CD8-positive, alpha-beta memory T cell (primary cell): ENCODE results near the gene VPS13C. TPM values are rescaled to one million over a fixed set of nuclear protein-coding genes. Genes with fewer than 3 reads are reported as not detected.

Experiments used
- CTCF ChIA-PET: fragments of 350-600 bp; sonication (Branson Sonifier 250); formaldehyde crosslinking; loops from one replicate; lab custom pipeline; 2021; ENCODE audit warnings: antibody characterized with exemption; lab: Charles Lee
- POLR2A ChIA-PET: fragments of 350-600 bp; sonication (Branson Sonifier 250); formaldehyde crosslinking; loops from one replicate; lab custom pipeline; 2021; ENCODE audit warnings: antibody characterized with exemption; lab: Charles Lee
- DNase-seq, 5 donors: peaks; one replicate each; pipeline versions ENCODE4 v3.0.0 to v3.0.0-alpha.2; 2020 to 2022; ENCODE audit warnings: mixed read lengths in 1 of 5
- H3K27ac ChIP-seq: one replicate; pipeline ENCODE4 v1.7.0; 2013; ENCODE audit warnings: low read depth, mild to moderate bottlenecking, low read length, moderate library complexity
- H3K27me3 ChIP-seq: 2 replicates; pipeline ENCODE4 v1.7.0; 2013; ENCODE audit warnings: low read length, mild to moderate bottlenecking; ENCODE audit not compliant: insufficient read depth, poor library complexity, severe bottlenecking
- H3K36me3 ChIP-seq: 2 replicates; pipeline ENCODE4 v1.7.0; 2013; ENCODE audit warnings: mild to moderate bottlenecking, low read length, moderate library complexity; ENCODE audit not compliant: insufficient read depth
- H3K4me1 ChIP-seq: 2 replicates; pipeline ENCODE4 v1.7.0; 2013; ENCODE audit warnings: mild to moderate bottlenecking, low read length, moderate library complexity; ENCODE audit not compliant: insufficient read depth
- H3K4me3 ChIP-seq: 2 replicates; pipeline ENCODE4 v1.7.0; 2013; ENCODE audit warnings: mild to moderate bottlenecking, low read length
- H3K9me3 ChIP-seq: 2 replicates; pipeline ENCODE4 v1.7.0; 2013; ENCODE audit warnings: mild to moderate bottlenecking, low read length
- H3K27ac Mint-ChIP-seq, 8 donors: one replicate each; pipeline ENCODE4 v1.8.0; 2020 to 2021; ENCODE audit warnings: mixed read lengths in 8 of 8, mild to moderate bottlenecking in 6 of 8, inconsistent platforms in 3 of 8, moderate library complexity in 3 of 8
- H3K27me3 Mint-ChIP-seq, 2 donors: one replicate each; pipeline ENCODE4 v1.8.0; 2020 to 2021; ENCODE audit warnings: mixed read lengths in 2 of 2, mild to moderate bottlenecking in 1 of 2, moderate library complexity in 1 of 2
- H3K36me3 Mint-ChIP-seq, 3 donors: one replicate each; pipeline ENCODE4 v1.8.0; 2020 to 2021; ENCODE audit warnings: mixed read lengths in 3 of 3, inconsistent platforms in 1 of 3, mild to moderate bottlenecking in 1 of 3
- H3K4me1 Mint-ChIP-seq, 3 donors: one replicate each; pipeline ENCODE4 v1.8.0; 2020 to 2021; ENCODE audit warnings: mixed read lengths in 3 of 3, inconsistent platforms in 1 of 3, mild to moderate bottlenecking in 1 of 3
- H3K4me3 Mint-ChIP-seq, 7 donors: one replicate each; pipeline ENCODE4 v1.8.0; 2020 to 2021; ENCODE audit warnings: mixed read lengths in 7 of 7, mild to moderate bottlenecking in 6 of 7, moderate library complexity in 4 of 7, inconsistent platforms in 2 of 7
- H3K9me3 Mint-ChIP-seq, 5 donors: one replicate each; pipeline ENCODE4 v1.8.0; 2020 to 2022; ENCODE audit warnings: mixed read lengths in 5 of 5, mild to moderate bottlenecking in 3 of 5, moderate library complexity in 2 of 5, inconsistent platforms in 1 of 5
- polyA plus RNA-seq: library from polyadenylated mRNA; unstranded; fragments of 300-500 nt; fragmentation: Illumina TruSeq; gene quantifications from one replicate; pipeline ENCODE4 v1.2.3, GENCODE V29; 2021
- total RNA-seq, 2 experiments: library from RNA; stranded (reverse); gene quantifications; one replicate each; pipeline ENCODE4 v1.2.3, GENCODE V29; 2021

VPS13C gene
- total and polyA plus RNA-seq, 3 experiments from 2014 or later = 15.8 to 42.9 (median 42.5) TPM

- H3K4me1 ChIP-seq = peaks cover 7% of the 10 kb centered on the region
- CTCF ChIA-PET = interaction anchor here (1.1 kb wide), 1 partner anchor 28 kb away, joined by 3 read pairs; no protein-coding TSS in a partner anchor
- DNase-seq = no peak
- H3K9me3 Mint-ChIP-seq = no peaks in the 10 kb centered on the region
- H3K9me3 ChIP-seq = no peaks in the 10 kb centered on the region
- no peaks in the 10 kb centered on the region for H3K36me3 ChIP-seq
- no peaks in the 10 kb centered on the region for H3K27me3 Mint-ChIP-seq
- H3K36me3 Mint-ChIP-seq = peaks cover 6 to 24% (median 10%) of the 10 kb centered on the region in 3 donors
- no peak overlapping the region for H3K4me3 Mint-ChIP-seq
- peaks cover 0 to 5% (median 4%) of the 10 kb centered on the region in 3 donors for H3K4me1 Mint-ChIP-seq
- no peak overlapping the region for H3K27ac Mint-ChIP-seq
- no peak overlapping the region for H3K27ac ChIP-seq
- POLR2A ChIA-PET = no interaction called here
- no peaks in the 10 kb centered on the region for H3K27me3 ChIP-seq
- H3K4me3 ChIP-seq = no peak overlapping the region
These were observed 198.3 kb downstream of the VPS13C start for GRCh38 chr15:61861962-61862361.

GRCh38 chr15:61857169-61857829 is 202.9 kb downstream of the VPS13C start:
- peaks cover 0 to 26% (median 11%) of the 10 kb centered on the region in 3 donors for H3K36me3 Mint-ChIP-seq
- H3K27ac ChIP-seq = peak overlapping the region; percentile 69

GRCh38 chr15:61856295-61856694 is 204.0 kb downstream of the VPS13C start:
- Histone ChIP-seq H3K27ac (no peak overlapping the region), H3K4me1 (peaks cover 7% of the 10 kb centered on the region), H3K4me3 (no peak overlapping the region), H3K36me3 (peaks cover under 1% of the 10 kb centered on the region), H3K27me3 (no peaks in the 10 kb centered on the region), H3K9me3 (no peaks in the 10 kb centered on the region)
- peaks cover 0 to 29% (median 19%) of the 10 kb centered on the region in 3 donors for H3K36me3 Mint-ChIP-seq
- H3K27me3 Mint-ChIP-seq = no peaks in the 10 kb centered on the region
- H3K4me3 Mint-ChIP-seq = peak overlapping the region in 5 of 7 donors; percentile 5 to 61 (median 42)
- DNase-seq = peak in 1 of 5 donors; percentile 13
- CTCF ChIA-PET = no interaction called here
- POLR2A ChIA-PET = no interaction called here
- H3K9me3 Mint-ChIP-seq = no peaks in the 10 kb centered on the region
- peaks cover 0 to 12% (median 5%) of the 10 kb centered on the region in 3 donors for H3K4me1 Mint-ChIP-seq
- peak overlapping the region in 6 of 8 donors; percentile 15 to 84 (median 65) for H3K27ac Mint-ChIP-seq

More at GRCh38 chr15:61857169-61857829, 202.9 kb downstream of the VPS13C start:
- Mint-ChIP-seq H3K4me3 (no peak overlapping the region), H3K9me3 (no peaks in the 10 kb centered on the region), H3K4me1 (peaks cover 0 to 10% (median 5%) of the 10 kb centered on the region in 3 donors), H3K27ac (no peak overlapping the region), H3K27me3 (no peaks in the 10 kb centered on the region)
- CTCF ChIA-PET = interaction anchor here (2.2 kb wide), 1 partner anchor 23 kb away, joined by 6 read pairs; no protein-coding TSS in a partner anchor
- Histone ChIP-seq H3K9me3 (no peaks in the 10 kb centered on the region), H3K4me3 (peak overlapping the region; percentile 44), H3K36me3 (no peaks in the 10 kb centered on the region), H3K27me3 (no peaks in the 10 kb centered on the region), H3K4me1 (peaks cover 7% of the 10 kb centered on the region)
- POLR2A ChIA-PET = no interaction called here
- peak in 1 of 5 donors; percentile 71 for DNase-seq

DNA sequence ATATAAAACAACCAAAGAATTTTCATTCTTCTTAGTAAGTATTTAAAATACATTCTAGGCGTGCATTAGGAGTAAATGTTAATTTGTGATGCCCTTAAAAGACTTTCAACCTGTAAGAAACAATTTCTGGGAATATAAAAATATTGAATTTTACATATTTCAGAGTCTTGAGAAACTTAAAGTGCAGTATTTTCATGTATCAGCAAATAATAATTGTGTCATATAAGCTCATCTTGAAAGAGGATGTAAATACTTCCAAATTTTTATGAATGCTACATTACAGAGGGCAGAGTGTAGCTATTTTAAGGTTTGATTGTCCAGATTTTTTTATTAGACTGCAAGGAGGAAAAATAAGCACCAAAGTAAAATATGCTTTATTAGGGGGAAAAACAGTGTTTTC is 207.1 kb downstream of the VPS13C start:
- DNase-seq = no peak
- Mint-ChIP-seq H3K4me3 (no peak overlapping the region), H3K9me3 (no peaks in the 10 kb centered on the region), H3K36me3 (peaks cover 0 to 33% (median 19%) of the 10 kb centered on the region in 3 donors), H3K27ac (no peak overlapping the region), H3K4me1 (peaks cover 0 to 8% (median 0%) of the 10 kb centered on the region in 3 donors), H3K27me3 (no peaks in the 10 kb centered on the region)
- ChIA-PET POLR2A (no interaction called here), CTCF (no interaction called here)
- Histone ChIP-seq H3K9me3 (no peaks in the 10 kb centered on the region), H3K4me3 (no peak overlapping the region), H3K36me3 (peaks cover 5% of the 10 kb centered on the region), H3K27me3 (no peaks in the 10 kb centered on the region), H3K27ac (no peak overlapping the region), H3K4me1 (peaks cover 5% of the 10 kb centered on the region)

DNA sequence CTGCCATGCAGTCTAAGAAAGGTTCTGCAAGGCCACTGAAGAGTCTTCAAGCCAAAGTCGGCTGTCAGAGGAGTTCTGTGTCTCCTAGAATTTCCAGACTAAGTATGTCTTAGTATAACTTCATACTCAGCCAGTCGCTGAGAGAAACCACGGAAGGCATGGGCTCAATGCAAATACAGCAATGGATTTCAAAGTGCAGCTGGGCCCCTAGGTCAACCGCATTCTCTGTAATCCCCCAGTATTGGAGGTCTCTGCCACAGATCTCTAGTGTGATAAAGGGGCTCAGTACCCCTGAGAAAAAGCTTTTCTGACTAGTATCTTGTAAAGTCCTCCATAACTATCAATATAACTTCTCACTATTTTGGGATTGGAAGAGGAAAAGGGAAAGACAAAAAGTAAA is 208.3 kb downstream of the VPS13C start:
- ChIA-PET POLR2A (no interaction called here), CTCF (interaction anchor here (2.7 kb wide), 1 partner anchor 18 kb away, joined by 7 read pairs; no protein-coding TSS in a partner anchor)
- peaks cover under 1 to 8% (median 3%) of the 10 kb centered on the region in 3 donors for H3K4me1 Mint-ChIP-seq
- no peaks in the 10 kb centered on the region for H3K4me1 ChIP-seq
- peaks cover 5% of the 10 kb centered on the region for H3K36me3 ChIP-seq
- H3K9me3 Mint-ChIP-seq = no peaks in the 10 kb centered on the region
- no peak for DNase-seq
- H3K4me3 Mint-ChIP-seq = no peak overlapping the region
- H3K27ac ChIP-seq = no peak overlapping the region
- no peaks in the 10 kb centered on the region for H3K27me3 ChIP-seq
- H3K9me3 ChIP-seq = no peaks in the 10 kb centered on the region
- no peaks in the 10 kb centered on the region for H3K27me3 Mint-ChIP-seq
- no peak overlapping the region for H3K4me3 ChIP-seq
- peak overlapping the region in 2 of 8 donors; percentile 9 to 39 for H3K27ac Mint-ChIP-seq
- peaks cover 0 to 33% (median 19%) of the 10 kb centered on the region in 3 donors for H3K36me3 Mint-ChIP-seq

GRCh38 chr15:61849447-61849846 is 210.8 kb downstream of the VPS13C start:
- Mint-ChIP-seq H3K9me3 (no peaks in the 10 kb centered on the region), H3K27ac (peak overlapping the region in 1 of 8 donors; percentile 12), H3K4me1 (peaks cover 2 to 7% (median 5%) of the 10 kb centered on the region in 3 donors), H3K27me3 (no peaks in the 10 kb centered on the region), H3K4me3 (no peak overlapping the region), H3K36me3 (peaks cover 0 to 26% (median 15%) of the 10 kb centered on the region in 3 donors)
- POLR2A ChIA-PET = no interaction called here
- no peak overlapping the region for H3K27ac ChIP-seq
- no peak for DNase-seq
- H3K4me1 ChIP-seq = no peaks in the 10 kb centered on the region
- H3K27me3 ChIP-seq = no peaks in the 10 kb centered on the region
- H3K36me3 ChIP-seq = peaks cover 5% of the 10 kb centered on the region
- no peaks in the 10 kb centered on the region for H3K9me3 ChIP-seq
- CTCF ChIA-PET = no interaction called here
- no peak overlapping the region for H3K4me3 ChIP-seq

- no peaks in the 10 kb centered on the region for H3K4me1 ChIP-seq
- H3K36me3 ChIP-seq = no peaks in the 10 kb centered on the region
- Mint-ChIP-seq H3K9me3 (no peaks in the 10 kb centered on the region), H3K27me3 (peaks cover 11 to 49% of the 10 kb centered on the region in 2 donors), H3K36me3 (peaks cover 0 to 2% (median 0%) of the 10 kb centered on the region in 3 donors), H3K4me1 (peaks cover 0 to 3% (median 0%) of the 10 kb centered on the region in 3 donors), H3K4me3 (no peak overlapping the region), H3K27ac (no peak overlapping the region)
- POLR2A ChIA-PET = no interaction called here
- H3K4me3 ChIP-seq = no peak overlapping the region
- no peak overlapping the region for H3K27ac ChIP-seq
- CTCF ChIA-PET = no interaction called here
- H3K9me3 ChIP-seq = no peaks in the 10 kb centered on the region
- no peak for DNase-seq
- peaks cover 6% of the 10 kb centered on the region for H3K27me3 ChIP-seq
These were observed 218.8 kb downstream of the VPS13C start for GRCh38 chr15:61841466-61841865.

- H3K27ac ChIP-seq = no peak overlapping the region
- Mint-ChIP-seq H3K36me3 (peaks cover 0 to 2% (median 0%) of the 10 kb centered on the region in 3 donors), H3K9me3 (no peaks in the 10 kb centered on the region), H3K4me3 (no peak overlapping the region), H3K4me1 (peaks cover 0 to 5% (median 3%) of the 10 kb centered on the region in 3 donors), H3K27ac (peak overlapping the region in 1 of 8 donors; percentile 56), H3K27me3 (peaks cover 11 to 52% of the 10 kb centered on the region in 2 donors)
- CTCF ChIA-PET = no interaction called here
- H3K4me3 ChIP-seq = no peak overlapping the region
- no peaks in the 10 kb centered on the region for H3K4me1 ChIP-seq
- no peaks in the 10 kb centered on the region for H3K9me3 ChIP-seq
- POLR2A ChIA-PET = no interaction called here
- DNase-seq = no peak
- peaks cover 6% of the 10 kb centered on the region for H3K27me3 ChIP-seq
- no peaks in the 10 kb centered on the region for H3K36me3 ChIP-seq
These were observed 220.2 kb downstream of the VPS13C start for GRCh38 chr15:61840090-61840489.
